MM.1S (cell line): ENCODE results near the gene S100A7.

Experiments used
- EZH2 ChIP-seq: fragments of 300-600 bp; sonication (generic); optimal IDR thresholded peaks from 2 replicates; pipeline ENCODE3; 2017; ENCODE audit warnings: low read depth, mild to moderate bottlenecking, antibody characterized with exemption, low read length, mixed read lengths
- EZH2phosphoT487 ChIP-seq: fragments of 300-600 bp; sonication (generic); IDR thresholded peaks from 2 replicates; pipeline ENCODE4 v1.6.1; 2018; ENCODE audit warnings: antibody characterized with exemption, low read length
- TF ChIP-seq, protein P1 (sequence below): fragments of 300-600 bp; sonication (generic); IDR thresholded peaks from 2 replicates; pipeline ENCODE4 v1.5.1; 2016; ENCODE audit warnings: antibody characterized with exemption, low read length, mixed read lengths

DNA sequence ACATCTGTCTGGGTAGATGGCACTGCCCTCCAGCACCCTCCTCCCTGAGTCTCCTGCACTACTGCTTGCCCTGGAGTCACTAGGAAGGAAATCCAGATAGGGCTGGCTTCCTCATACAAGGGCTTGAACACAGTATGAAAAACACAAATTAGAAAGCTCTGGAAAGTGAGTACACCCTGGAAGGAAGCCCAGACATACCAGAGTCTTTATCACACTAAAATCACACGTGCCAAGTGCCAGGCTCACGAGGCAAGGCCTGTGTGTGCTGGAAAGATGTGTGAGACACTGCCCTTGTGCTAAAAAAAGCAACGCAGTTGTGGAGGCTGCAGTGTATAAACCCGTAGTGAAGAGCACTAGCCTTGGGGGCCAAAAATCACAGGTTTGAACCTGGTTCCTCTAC lies 28.3 kb upstream of the S100A7 start:
- TF ChIP-seq, protein P1, sequence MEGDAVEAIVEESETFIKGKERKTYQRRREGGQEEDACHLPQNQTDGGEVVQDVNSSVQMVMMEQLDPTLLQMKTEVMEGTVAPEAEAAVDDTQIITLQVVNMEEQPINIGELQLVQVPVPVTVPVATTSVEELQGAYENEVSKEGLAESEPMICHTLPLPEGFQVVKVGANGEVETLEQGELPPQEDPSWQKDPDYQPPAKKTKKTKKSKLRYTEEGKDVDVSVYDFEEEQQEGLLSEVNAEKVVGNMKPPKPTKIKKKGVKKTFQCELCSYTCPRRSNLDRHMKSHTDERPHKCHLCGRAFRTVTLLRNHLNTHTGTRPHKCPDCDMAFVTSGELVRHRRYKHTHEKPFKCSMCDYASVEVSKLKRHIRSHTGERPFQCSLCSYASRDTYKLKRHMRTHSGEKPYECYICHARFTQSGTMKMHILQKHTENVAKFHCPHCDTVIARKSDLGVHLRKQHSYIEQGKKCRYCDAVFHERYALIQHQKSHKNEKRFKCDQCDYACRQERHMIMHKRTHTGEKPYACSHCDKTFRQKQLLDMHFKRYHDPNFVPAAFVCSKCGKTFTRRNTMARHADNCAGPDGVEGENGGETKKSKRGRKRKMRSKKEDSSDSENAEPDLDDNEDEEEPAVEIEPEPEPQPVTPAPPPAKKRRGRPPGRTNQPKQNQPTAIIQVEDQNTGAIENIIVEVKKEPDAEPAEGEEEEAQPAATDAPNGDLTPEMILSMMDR, result no peak
- TF ChIP-seq EZH2phosphoT487, result no peak
- no peak for TF ChIP-seq EZH2
